Sigmoid colon (tissue), 4 donors: ENCODE measurements around the gene SIK2.

Experiments
- CTCF ChIP-seq, 4 experiments: fragments of 450-650 bp in 3 of 4; fragments of 200-600 bp in 1 of 4; IDR thresholded peaks; one replicate each; pipeline ENCODE4 v1.5.1; 2016 to 2019; ENCODE audit warnings: antibody characterized with exemption in 4 of 4, mild to moderate bottlenecking in 3 of 4, moderate library complexity in 2 of 4
- EP300 ChIP-seq, 4 donors: sonication (generic); formaldehyde crosslinking; IDR thresholded peaks; one replicate each; pipeline ENCODE4 v1.6.1; 2017; ENCODE audit warnings: antibody characterized with exemption in 4 of 4
- POLR2AphosphoS5 ChIP-seq, 4 donors: sonication (generic); formaldehyde crosslinking; IDR thresholded peaks; one replicate each; pipeline ENCODE4 v1.6.1; 2017; ENCODE audit warnings: antibody characterized with exemption in 4 of 4

GRCh38 chr11:111743700-111744099, 141.5 kb downstream of the SIK2 start:
- TF ChIP-seq CTCF (IDR thresholded peaks at IDR 0.05) (no peak), POLR2AphosphoS5 (IDR thresholded peaks at IDR 0.05) (no peak), EP300 (IDR thresholded peaks at IDR 0.05) (no peak)
